Panc1 (cell line): ENCODE data around the gene LRRC8C. TPM values are rescaled to one million over a fixed set of nuclear protein-coding genes. Genes with fewer than 3 reads are reported as not detected.

Experiments used
- ATAC-seq: fragments of 200-7000 bp; cut with Tn5 transposase; 2 replicates; pipeline ENCODE4 v1.9.1; 2020; ENCODE audit warnings: mild to moderate bottlenecking, moderate library complexity
- BruUV-seq: library from RNA; stranded (reverse); fragments of 400-500 nt; replicated peaks from 2 replicates; lab custom pipeline; 2021; lab: Mats Ljungman, UMichigan
- CTCF ChIA-PET: fragments of 300-600 bp; sonication (Branson Sonifier 250); formaldehyde crosslinking; loops from one replicate; lab custom pipeline; 2022; ENCODE audit warnings: antibody characterized with exemption; lab: Charles Lee
- POLR2A ChIA-PET: fragments of 300-600 bp; sonication (Branson Sonifier 250); formaldehyde crosslinking; loops from one replicate; lab custom pipeline; 2022; ENCODE audit warnings: antibody characterized with exemption; lab: Charles Lee
- DNase-seq: peaks from one replicate; pipeline ENCODE4 v3.0.0-alpha.2; 2010; ENCODE audit warnings: low read depth, low spot score
- H3K27ac ChIP-seq: 2 replicates; pipeline ENCODE4 v1.5.1; 2011; ENCODE audit warnings: mild to moderate bottlenecking, low read length, inconsistent platforms
- H3K27me3 ChIP-seq: fragments of 200-500 bp; sonication (Bioruptor generic); 2 replicates; pipeline ENCODE4 v1.6.0; 2014; ENCODE audit warnings: low read length, inconsistent platforms; ENCODE audit not compliant: control insufficient read depth, insufficient read depth
- H3K36me3 ChIP-seq: fragments of 200-500 bp; sonication (Bioruptor generic); 2 replicates; pipeline ENCODE4 v1.5.1; 2014; ENCODE audit warnings: inconsistent platforms, mild to moderate bottlenecking, low read length, moderate library complexity; ENCODE audit not compliant: control insufficient read depth, insufficient read depth
- H3K4me1 ChIP-seq: 2 replicates; pipeline ENCODE4 v1.5.1; 2011; ENCODE audit warnings: inconsistent platforms, mild to moderate bottlenecking, low read length, moderate library complexity; ENCODE audit not compliant: control insufficient read depth, insufficient read depth
- H3K4me3 ChIP-seq, 2 experiments: 2 replicates each; pipeline ENCODE4 v1.5.1; 2011 to 2012; ENCODE audit warnings: low read depth in 2 of 2, low read length in 2 of 2, mild to moderate bottlenecking in 2 of 2, inconsistent platforms in 1 of 2, moderate library complexity in 1 of 2
- H3K9me3 ChIP-seq: fragments of 200-500 bp; sonication (Bioruptor generic); 2 replicates; pipeline ENCODE4 v1.5.1; 2014; ENCODE audit warnings: low read depth, mild to moderate bottlenecking, inconsistent platforms, low read length, moderate library complexity; ENCODE audit not compliant: control insufficient read depth, insufficient read depth
- POLR2AphosphoS5 ChIP-seq: IDR thresholded peaks from 2 replicates; pipeline ENCODE4 v1.6.1; 2012; ENCODE audit warnings: mild to moderate bottlenecking, low read depth, low read length, moderate library complexity
- SIN3A ChIP-seq: IDR thresholded peaks from 2 replicates; pipeline ENCODE4 v1.6.1; 2012; ENCODE audit warnings: low read depth, mild to moderate bottlenecking, low read length, moderate library complexity, borderline replicate concordance; ENCODE audit not compliant: insufficient read depth
- TCF7L2 ChIP-seq: IDR thresholded peaks from 2 replicates; pipeline ENCODE4 v1.6.1; 2011; ENCODE audit warnings: mild to moderate bottlenecking, low read depth, low read length, inconsistent platforms
- in situ Hi-C: cut with HindIII; loops from 2 replicates; pipeline ENCODE4 v1.10.0; 2016; ENCODE audit warnings: low sequenced_read_pairs, low pct_unique_long_range_greater_than_20kb
- intact Hi-C: fragments of 100-400 bp; cut with micrococcal nuclease; formaldehyde crosslinking; loops from one replicate; pipeline ENCODE4 v1.10.0; 2022; ENCODE audit not compliant: unreplicated experiment
- total RNA-seq: library from RNA; stranded (reverse); gene quantifications from one replicate; pipeline ENCODE4 v1.2.1, GENCODE V29; 2021; ENCODE audit not compliant: unreplicated experiment
- TF ChIP-seq, protein P1 (sequence below), 2 experiments: IDR thresholded peaks; 2 replicates each; pipeline ENCODE4 v1.6.1; 2011 to 2012; ENCODE audit warnings: low read depth in 2 of 2, control low read depth in 1 of 2, low read length in 1 of 2, mild to moderate bottlenecking in 1 of 2, moderate library complexity in 1 of 2; ENCODE audit not compliant: insufficient read depth in 1 of 2
- TF ChIP-seq, protein P2 (sequence below): fragments of 450-650 bp; IDR thresholded peaks from 2 replicates; pipeline ENCODE4 v1.5.1; 2017; ENCODE audit warnings: mild to moderate bottlenecking

LRRC8C gene
- total RNA-seq, 1 experiment from 2014 or later: 17.1 TPM

DNA sequence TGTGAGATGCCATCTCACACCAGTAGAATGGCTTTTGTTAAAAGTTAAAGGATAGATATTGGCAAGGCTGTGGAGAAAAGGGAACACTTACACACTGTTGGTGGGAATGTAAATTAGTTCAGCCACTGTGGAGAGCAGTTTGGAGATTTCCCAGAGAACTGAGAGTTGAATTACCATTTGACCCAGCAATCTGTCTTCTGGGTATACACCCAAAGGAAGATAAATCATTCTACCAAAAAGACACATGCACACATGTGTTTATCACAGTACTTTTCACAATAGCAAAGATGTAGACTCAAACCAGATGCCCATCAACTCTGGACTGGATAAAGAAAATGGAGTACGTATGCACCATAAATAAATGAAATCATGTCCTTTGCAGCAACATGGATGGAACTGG lies 99.3 kb downstream of the LRRC8C start:
- intact Hi-C loops (no loop called here), in situ Hi-C loops (no loop called here)
- H3K4me1 ChIP-seq: no peaks in the 10 kb centered on the region
- no peaks in the 10 kb centered on the region for H3K9me3 ChIP-seq
- H3K27me3 ChIP-seq: no peaks in the 10 kb centered on the region
- ATAC-seq: no peak
- H3K36me3 ChIP-seq: no peaks in the 10 kb centered on the region
- POLR2A ChIA-PET: no interaction called here
- H3K27ac ChIP-seq: no peak overlapping the region
- no peak for TF ChIP-seq POLR2AphosphoS5
- TF ChIP-seq TCF7L2: no peak
- TF ChIP-seq, protein P1, sequence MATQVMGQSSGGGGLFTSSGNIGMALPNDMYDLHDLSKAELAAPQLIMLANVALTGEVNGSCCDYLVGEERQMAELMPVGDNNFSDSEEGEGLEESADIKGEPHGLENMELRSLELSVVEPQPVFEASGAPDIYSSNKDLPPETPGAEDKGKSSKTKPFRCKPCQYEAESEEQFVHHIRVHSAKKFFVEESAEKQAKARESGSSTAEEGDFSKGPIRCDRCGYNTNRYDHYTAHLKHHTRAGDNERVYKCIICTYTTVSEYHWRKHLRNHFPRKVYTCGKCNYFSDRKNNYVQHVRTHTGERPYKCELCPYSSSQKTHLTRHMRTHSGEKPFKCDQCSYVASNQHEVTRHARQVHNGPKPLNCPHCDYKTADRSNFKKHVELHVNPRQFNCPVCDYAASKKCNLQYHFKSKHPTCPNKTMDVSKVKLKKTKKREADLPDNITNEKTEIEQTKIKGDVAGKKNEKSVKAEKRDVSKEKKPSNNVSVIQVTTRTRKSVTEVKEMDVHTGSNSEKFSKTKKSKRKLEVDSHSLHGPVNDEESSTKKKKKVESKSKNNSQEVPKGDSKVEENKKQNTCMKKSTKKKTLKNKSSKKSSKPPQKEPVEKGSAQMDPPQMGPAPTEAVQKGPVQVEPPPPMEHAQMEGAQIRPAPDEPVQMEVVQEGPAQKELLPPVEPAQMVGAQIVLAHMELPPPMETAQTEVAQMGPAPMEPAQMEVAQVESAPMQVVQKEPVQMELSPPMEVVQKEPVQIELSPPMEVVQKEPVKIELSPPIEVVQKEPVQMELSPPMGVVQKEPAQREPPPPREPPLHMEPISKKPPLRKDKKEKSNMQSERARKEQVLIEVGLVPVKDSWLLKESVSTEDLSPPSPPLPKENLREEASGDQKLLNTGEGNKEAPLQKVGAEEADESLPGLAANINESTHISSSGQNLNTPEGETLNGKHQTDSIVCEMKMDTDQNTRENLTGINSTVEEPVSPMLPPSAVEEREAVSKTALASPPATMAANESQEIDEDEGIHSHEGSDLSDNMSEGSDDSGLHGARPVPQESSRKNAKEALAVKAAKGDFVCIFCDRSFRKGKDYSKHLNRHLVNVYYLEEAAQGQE (IDR thresholded peaks at IDR 0.05; ENCODE audit: insufficient read depth in 1 of 2, low read depth in 2 of 2, low read length in 1 of 2): no peak
- TF ChIP-seq, protein P2, sequence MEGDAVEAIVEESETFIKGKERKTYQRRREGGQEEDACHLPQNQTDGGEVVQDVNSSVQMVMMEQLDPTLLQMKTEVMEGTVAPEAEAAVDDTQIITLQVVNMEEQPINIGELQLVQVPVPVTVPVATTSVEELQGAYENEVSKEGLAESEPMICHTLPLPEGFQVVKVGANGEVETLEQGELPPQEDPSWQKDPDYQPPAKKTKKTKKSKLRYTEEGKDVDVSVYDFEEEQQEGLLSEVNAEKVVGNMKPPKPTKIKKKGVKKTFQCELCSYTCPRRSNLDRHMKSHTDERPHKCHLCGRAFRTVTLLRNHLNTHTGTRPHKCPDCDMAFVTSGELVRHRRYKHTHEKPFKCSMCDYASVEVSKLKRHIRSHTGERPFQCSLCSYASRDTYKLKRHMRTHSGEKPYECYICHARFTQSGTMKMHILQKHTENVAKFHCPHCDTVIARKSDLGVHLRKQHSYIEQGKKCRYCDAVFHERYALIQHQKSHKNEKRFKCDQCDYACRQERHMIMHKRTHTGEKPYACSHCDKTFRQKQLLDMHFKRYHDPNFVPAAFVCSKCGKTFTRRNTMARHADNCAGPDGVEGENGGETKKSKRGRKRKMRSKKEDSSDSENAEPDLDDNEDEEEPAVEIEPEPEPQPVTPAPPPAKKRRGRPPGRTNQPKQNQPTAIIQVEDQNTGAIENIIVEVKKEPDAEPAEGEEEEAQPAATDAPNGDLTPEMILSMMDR: no peak
- TF ChIP-seq SIN3A: no peak
- no peak overlapping the region for H3K4me3 ChIP-seq
- DNase-seq: no peak
- CTCF ChIA-PET: no interaction called here
- no TSS peak for BruUV-seq

DNA sequence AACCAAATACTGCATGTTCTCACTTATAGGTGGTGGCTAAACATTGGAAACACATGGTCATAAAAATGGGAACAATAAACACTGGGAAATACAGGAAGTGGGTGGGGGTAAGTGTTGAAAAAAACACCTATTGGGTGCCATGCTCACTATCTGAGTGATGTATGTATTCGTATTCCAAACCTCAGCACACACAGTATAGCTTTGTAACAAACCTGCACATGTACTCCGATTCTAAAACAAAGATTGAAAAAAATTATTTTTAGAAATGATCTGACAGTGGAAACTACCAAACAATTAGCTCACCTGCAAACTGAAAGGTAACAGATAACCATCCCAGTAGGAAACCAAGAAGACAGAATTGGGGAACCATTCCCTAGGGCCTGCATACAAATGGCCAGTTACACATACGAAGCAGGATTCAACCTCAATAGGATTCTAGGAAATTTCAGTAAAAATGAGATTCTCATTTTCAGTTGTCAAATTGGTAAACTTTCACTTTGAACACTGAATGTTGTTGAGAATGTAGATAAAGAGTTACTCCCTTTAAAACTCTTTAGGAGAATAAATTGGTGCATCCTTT lies 99.8 kb downstream of the LRRC8C start:
- Histone ChIP-seq H3K4me1 (no peaks in the 10 kb centered on the region), H3K27me3 (no peaks in the 10 kb centered on the region), H3K9me3 (no peaks in the 10 kb centered on the region), H3K4me3 (no peak overlapping the region), H3K36me3 (no peaks in the 10 kb centered on the region), H3K27ac (no peak overlapping the region)
- ChIA-PET CTCF (no interaction called here), POLR2A (no interaction called here)
- in situ Hi-C loops: no loop called here
- BruUV-seq: no TSS peak
- intact Hi-C loops: no loop called here
- no peak for ATAC-seq
- TF ChIP-seq, protein P2: no peak
- TF ChIP-seq, protein P1 (IDR thresholded peaks at IDR 0.05; ENCODE audit: insufficient read depth in 1 of 2, low read depth in 2 of 2, low read length in 1 of 2): no peak
- TF ChIP-seq SIN3A (no peak), TCF7L2 (no peak), POLR2AphosphoS5 (no peak)
- DNase-seq: no peak
